Hematopoietic multipotent progenitor cell treated with erythropoietin and hydrocortisone succinate and interleukin-3 and kit ligand, for 4 days (in vitro differentiated cells): ENCODE results near the gene CDH6.
A peak's percentile ranks its signal among the peaks of the same experiment; 100 is the strongest.

Source experiments
- DNase-seq: peaks from one replicate; pipeline ENCODE4 v3.0.0-alpha.2; 2015

CDH6 gene

GRCh38 chr5:31204958-31205357, 11.5 kb downstream of the CDH6 start:
- DNase-seq: no peak

GRCh38 chr5:31208043-31208442, 14.6 kb downstream of the CDH6 start:
- DNase-seq: no peak

- DNase-seq: no peak
These were observed 15.8 kb downstream of the CDH6 start for GRCh38 chr5:31209334-31209733.

- DNase-seq: no peak
These were observed 17.6 kb downstream of the CDH6 start for GRCh38 chr5:31211098-31211497.

GRCh38 chr5:31213257-31213656, 19.8 kb downstream of the CDH6 start:
- DNase-seq: no peak

- DNase-seq: no peak
These were observed 20.2 kb downstream of the CDH6 start for GRCh38 chr5:31213705-31214121.

- DNase-seq: no peak
These were observed 20.7 kb downstream of the CDH6 start for GRCh38 chr5:31214229-31214628.

GRCh38 chr5:31215236-31215635, 21.8 kb downstream of the CDH6 start:
- no peak for DNase-seq

GRCh38 chr5:31217446-31217845, 24.0 kb downstream of the CDH6 start:
- DNase-seq: no peak

GRCh38 chr5:31218978-31219377, 25.5 kb downstream of the CDH6 start:
- no peak for DNase-seq

GRCh38 chr5:31221001-31221400, 27.5 kb downstream of the CDH6 start:
- DNase-seq: no peak

- DNase-seq: no peak
These were observed 31.6 kb downstream of the CDH6 start for GRCh38 chr5:31225118-31225517.

- DNase-seq: no peak
These were observed 32.1 kb downstream of the CDH6 start for GRCh38 chr5:31225613-31226012.

- no peak for DNase-seq
These were observed 33.2 kb downstream of the CDH6 start for GRCh38 chr5:31226651-31227050.

- no peak for DNase-seq
These were observed 35.8 kb downstream of the CDH6 start for GRCh38 chr5:31229266-31229665.

- no peak for DNase-seq
These were observed 37.8 kb downstream of the CDH6 start for GRCh38 chr5:31231177-31231838.

- DNase-seq: peak; percentile 83
These were observed 38.9 kb downstream of the CDH6 start for GRCh38 chr5:31232273-31232888.

GRCh38 chr5:31235381-31235780, 41.9 kb downstream of the CDH6 start:
- no peak for DNase-seq

- no peak for DNase-seq
These were observed 42.9 kb downstream of the CDH6 start for GRCh38 chr5:31236339-31236738.

- no peak for DNase-seq
These were observed 43.7 kb downstream of the CDH6 start for GRCh38 chr5:31237174-31237573.

- DNase-seq: no peak
These were observed 45.0 kb downstream of the CDH6 start for GRCh38 chr5:31238497-31238896.

GRCh38 chr5:31244921-31245320, 51.4 kb downstream of the CDH6 start:
- DNase-seq: peak; percentile 61

GRCh38 chr5:31247381-31247780, 53.9 kb downstream of the CDH6 start:
- DNase-seq: peak; percentile 33

GRCh38 chr5:31250201-31250600, 56.7 kb downstream of the CDH6 start:
- no peak for DNase-seq

- peak; percentile 10 for DNase-seq
These were observed 57.5 kb downstream of the CDH6 start for GRCh38 chr5:31251032-31251431.
